Myocyte (in vitro differentiated cells): ENCODE data around the gene PRR5L. TPM values are rescaled to one million over a fixed set of nuclear protein-coding genes. Genes with fewer than 3 reads are reported as not detected.
A peak's percentile ranks its signal among the peaks of the same experiment; 100 is the strongest.

ENCODE experiments used
- DNase-seq: peaks from one replicate; pipeline ENCODE4 v3.0.0-alpha.2; 2012; ENCODE audit warnings: low read depth
- total RNA-seq: library from RNA; depleted of rRNA; stranded (reverse); fragments of >200 nt; gene quantifications from 2 replicates; pipeline ENCODE4 v1.2.3, GENCODE V29; 2014

PRR5L gene
- total RNA-seq, 1 donor from 2014 or later, result 19.8 TPM

GRCh38 chr11:36398231-36398953 lies 102.3 kb downstream of the PRR5L start:
- peak; percentile 34 for DNase-seq

DNA sequence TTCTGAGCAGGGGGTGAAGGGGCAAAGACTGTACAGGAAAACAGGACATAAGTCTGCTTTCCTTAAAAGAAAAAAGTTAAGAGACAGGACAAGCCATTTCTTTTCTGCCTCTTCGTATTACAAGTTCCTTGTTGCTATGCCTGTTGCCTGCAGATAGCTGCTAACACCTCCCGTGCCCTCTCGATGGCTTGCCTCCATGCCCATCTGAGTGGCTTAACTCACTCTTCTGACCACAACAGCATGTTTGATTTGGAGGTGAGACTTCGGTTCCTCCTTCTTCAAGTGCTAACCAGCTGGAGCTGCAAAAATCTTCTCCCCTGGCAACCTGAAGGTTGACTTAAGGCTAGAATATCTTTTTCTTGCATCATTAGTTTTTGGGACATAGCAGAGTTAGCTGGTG lies 103.1 kb downstream of the PRR5L start:
- DNase-seq, result no peak

DNA sequence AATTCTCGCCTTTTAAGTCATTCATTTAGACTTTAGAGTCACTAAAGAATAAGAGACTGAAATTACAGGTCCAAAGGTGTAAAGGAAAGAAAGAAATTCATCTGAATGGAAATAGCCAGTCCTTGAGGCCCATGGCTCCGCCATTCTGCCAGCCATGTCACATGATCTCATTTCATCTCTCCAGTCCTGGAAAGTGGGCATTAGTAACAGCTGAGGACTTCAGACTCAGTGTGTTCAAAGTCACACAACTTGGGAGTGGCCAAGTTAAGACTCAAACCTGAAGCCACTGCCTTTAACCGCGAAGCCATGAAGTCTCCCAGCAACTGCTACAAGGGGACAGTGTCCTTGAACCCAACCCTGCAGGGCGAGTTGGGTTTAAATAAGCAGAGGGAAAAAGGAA lies 103.7 kb downstream of the PRR5L start:
- peak; percentile 35 for DNase-seq

DNA sequence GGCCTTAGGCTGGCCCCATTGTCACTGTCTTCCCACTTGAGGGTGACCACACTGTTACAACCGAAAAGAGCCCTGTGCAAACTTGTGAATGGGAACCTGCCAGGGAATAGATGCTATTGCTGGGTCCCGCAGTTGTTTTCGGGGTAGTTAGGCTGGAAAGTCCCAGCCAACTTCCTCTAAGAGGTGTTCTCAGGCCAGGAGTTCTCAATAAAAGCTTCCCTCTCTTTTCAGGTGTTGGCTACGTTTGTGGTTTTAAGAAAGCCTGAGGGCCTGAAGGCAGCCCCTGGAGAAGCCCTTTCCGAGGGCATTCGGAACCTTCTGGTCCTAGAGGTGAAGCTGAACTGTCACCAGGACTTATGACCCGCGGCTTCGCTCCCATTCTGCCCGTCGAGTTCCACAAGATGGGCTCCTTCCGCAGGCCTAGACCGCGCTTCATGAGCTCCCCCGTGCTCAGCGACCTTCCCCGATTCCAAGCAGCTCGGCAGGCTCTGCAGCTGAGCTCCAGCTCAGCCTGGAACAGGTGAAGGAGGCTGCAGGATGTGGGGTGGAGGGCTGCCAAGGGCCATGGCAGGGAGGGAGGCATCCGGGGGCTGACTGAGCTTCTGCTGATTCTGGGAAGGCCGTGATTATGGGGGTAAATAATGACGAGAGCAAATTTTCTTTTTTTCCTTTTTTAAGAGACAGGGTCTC lies 104.8 kb downstream of the PRR5L start:
- DNase-seq, result no peak

GRCh38 chr11:36402568-36403170 lies 106.6 kb downstream of the PRR5L start:
- DNase-seq, result no peak

DNA sequence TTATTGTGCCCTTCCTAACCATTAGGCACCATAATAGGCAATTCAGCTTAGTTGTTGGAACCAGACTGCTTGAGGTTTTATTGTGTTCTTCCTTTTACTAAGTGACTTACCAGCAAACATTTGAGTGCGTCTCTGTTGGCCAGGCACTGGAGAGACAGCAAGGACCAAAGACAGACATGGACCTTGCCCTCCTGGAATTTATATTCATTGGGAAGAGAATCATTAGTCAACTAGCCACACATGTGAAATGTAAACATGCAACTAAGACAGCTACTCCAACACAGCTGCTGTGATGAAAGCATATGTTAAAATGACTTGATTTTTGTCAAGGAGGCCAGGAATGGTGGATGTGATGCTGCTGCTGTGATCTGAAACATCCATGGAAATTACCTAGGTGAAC lies 107.6 kb downstream of the PRR5L start:
- no peak for DNase-seq

GRCh38 chr11:36404831-36405230 lies 108.7 kb downstream of the PRR5L start:
- DNase-seq, result no peak

DNA sequence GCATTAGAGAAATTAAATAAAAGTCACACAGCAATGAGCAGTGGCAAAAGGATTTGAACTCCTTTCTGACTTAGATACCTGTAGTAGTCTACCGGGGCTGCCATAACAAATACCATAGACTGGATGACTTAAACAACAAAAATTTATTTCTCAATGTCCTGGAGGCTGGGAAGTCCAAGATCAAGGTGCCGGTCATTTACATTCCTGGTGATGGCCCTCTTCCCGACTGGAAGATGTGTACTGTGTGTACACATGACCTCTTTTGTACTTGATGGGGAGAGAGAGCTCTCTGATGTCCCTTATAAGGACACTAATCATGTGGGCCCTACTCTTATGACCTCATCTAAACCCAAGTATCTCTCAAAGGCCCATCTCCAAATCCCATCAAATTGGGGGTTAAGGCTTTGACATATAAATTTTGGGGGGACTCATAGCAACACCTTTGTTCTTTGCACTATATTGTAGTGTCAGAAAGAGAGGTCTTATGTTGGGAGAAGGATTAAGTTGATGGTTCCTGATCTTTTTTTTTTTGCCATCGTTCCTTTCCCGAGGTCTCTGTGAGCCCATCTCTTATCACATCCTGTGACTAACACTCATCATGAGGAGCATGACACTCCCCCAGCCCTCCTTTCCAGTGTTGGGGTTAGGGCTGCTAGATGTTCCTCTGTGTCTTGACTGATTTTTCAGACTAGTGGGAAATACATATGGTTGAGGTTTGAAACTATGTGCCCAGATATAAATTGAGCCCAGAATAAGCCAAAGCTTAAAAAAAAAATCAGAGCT lies 109.7 kb downstream of the PRR5L start:
- DNase-seq, result no peak

DNA sequence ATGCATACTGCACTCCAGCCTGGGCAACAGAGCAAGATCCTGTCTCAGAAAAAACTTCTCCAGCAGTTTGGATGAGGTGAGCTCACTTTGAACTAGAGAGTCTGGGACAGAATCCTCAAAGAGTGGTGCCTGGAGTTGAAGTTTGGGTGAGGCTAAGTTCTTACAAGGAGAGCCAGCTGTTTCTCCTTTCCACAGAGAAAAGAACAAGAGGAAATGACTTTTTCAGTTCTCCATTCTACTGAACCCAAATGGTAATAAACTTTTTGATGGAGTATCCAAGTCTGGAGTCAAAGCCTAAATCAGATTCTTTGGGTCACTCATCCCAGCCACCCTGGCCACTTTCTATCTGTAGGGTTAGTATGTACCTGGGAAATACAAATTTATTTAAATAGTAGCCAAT lies 111.3 kb downstream of the PRR5L start:
- DNase-seq, result no peak

- no peak for DNase-seq
Measured at GRCh38 chr11:36408498-36409136, 112.5 kb downstream of the PRR5L start.

DNA sequence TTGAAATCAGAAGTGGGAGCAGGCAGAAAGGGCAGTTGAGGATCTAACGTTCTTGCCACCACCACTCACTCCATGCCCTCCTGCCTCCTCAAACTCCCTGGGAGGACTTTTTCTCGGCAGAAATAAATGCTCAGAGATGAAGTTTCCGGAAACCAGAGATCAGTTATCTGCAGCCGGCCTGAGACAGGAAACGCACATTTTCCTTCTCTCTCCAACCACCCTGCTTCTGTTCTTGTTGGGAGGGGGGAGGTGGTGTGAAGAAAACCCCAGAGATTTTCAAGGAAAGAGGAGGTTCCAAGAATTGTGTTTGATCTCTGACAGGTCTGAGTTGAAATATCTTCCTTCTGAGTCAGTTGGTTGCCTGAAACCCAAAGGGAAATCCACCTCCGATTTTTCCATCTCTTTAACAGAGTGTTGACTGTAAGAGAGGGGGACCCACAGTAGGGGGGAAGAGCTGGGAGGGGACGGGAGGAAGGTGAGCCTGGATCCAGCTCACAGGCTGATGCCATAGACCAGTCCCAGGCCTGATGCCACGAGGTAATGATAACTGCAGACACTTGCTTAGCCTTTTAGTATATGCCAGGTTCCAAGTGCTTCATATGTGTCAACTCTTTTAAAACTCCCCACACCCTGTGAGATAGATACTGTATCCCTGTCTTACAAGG lies 113.2 kb downstream of the PRR5L start:
- DNase-seq, result no peak

DNA sequence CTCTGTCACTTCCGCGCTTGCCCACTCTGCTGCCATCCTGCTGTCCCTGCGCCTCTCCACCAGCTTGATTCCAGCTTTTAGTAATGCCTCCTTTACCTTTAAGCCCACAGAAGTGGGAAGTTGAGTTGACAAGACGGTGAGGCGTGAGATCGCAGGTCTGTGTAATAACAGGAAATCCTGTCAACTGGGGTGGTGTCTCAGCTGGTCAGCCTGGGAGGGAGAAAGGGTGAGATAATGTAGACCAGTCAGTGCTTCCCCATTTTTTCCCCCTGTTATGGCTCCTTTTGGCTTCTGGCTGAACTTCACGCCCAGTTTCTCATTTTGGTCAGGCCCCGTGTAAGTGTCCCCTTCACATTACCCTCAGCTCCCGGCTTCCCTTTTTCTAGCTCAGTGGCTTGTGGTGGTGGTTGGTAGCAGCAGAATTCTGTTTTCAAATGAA lies 115.1 kb downstream of the PRR5L start:
- no peak for DNase-seq

DNA sequence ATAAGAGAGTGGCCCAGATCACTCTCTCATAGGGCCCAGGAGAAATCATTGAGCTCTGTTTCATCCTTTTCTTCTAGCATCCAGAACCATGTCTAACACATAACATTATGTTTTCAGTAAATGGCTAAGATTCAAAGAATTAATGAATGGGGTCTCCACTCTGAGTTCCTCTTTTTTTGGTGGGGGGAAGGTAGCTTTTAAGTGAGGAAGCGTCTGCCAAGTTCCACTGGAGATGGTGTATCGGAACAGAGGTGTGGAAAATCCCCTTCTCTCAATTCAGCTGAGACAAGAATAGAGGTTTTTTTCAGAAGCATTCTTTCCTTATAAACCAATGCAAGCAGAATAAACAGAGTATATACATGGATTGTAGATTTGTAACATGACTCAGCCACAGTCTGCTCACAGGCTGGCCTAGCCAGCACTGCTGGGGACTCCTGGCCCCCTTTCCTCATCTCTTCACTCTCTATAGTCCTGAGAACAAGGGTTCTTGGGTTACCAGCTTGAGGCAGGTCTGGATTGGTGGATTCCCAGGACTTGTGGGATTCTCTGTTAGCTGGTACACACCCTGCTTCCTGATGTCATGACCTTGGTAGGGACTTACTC lies 116.8 kb downstream of the PRR5L start:
- no peak for DNase-seq

DNA sequence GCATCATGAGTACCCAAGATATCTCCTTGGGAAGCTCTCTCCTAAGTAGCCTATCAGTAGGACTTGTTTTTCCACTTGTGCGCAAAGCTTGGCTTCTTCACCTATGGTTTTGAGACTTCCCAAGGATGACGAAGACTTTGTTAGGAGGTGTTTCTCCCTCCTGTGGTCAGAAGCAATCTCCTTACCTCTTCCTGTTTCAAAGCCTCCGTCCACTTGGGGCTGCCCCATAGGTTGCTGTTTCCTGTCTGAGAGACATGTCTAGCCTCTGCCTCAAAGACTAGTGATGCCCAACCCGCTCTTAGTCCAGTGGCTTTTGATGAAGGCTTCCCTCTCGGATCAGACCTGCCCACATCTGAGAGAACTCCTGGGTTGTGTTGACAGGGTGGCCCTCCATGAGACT lies 121.1 kb downstream of the PRR5L start:
- DNase-seq, result no peak

GRCh38 chr11:36419791-36420424 lies 123.8 kb downstream of the PRR5L start:
- no peak for DNase-seq

- DNase-seq, result no peak
Measured at GRCh38 chr11:36421546-36422155, 125.6 kb downstream of the PRR5L start.

DNA sequence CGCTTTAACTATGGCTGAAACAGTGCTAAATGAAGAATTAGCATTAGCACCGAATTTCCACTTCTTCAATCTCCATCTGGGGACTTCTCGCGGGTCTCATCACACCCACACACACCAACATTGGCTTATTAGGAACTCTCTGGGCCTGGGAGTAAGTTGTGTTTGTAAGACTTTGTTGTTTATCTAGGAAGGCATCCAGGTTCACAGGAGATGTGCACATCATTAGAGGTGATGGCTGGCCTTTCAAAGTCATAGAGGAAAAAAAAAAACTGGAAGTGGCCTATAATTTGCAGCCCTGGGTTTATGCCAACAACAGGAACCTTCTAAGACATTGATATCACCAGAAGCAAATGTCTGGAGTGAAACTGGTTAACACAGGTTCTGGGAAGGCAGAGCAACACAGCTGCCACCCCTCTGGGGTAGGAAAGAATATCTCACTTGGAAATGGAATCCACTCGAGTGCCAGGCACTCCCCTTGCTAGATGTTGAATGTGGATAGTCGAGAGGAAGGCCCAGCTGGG lies 129.5 kb downstream of the PRR5L start:
- DNase-seq, result peak; percentile 88

- no peak for DNase-seq
Measured at GRCh38 chr11:36426226-36426848, 130.2 kb downstream of the PRR5L start.

DNA sequence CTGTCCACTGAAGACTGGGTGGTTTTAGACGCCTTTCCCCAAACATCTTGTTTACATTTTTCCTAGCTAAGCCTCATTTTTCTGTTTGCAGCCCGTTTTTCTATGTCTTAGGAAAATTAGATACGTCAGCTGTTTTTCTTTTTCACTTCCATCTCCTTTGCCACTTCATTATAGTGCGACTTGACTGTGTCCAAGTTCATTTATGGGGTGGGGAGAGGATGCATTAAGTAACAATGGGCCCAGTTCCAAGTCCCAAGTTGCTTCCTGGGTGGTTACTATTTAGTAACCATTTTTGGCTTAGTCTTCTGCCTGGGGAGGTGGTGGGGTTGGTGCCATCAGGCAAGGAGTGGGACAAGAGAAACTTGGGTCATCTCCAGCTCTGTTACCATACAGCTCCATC lies 131.0 kb downstream of the PRR5L start:
- no peak for DNase-seq
